ENCODE data around the gene NSDHL.
A peak's percentile ranks its signal among the peaks of the same experiment; 100 is the strongest.
"Not testable (repeated sequence)": the region's sequence is repeated elsewhere in the genome, so short reads cannot be mapped to it uniquely, and the experiment has no call there.

NSDHL gene

GRCh38 chrX:152830312-152831305 lies at the start of gene NSDHL, which contains the start of gene CETN2:
NSDHL (plus strand) TSS chrX:152831063; CDS start chrX:152846325, 15,262 bp downstream.
CETN2 (minus strand) TSS chrX:152830757; CDS start chrX:152830710, 47 bp downstream.
- no peaks in the 10 kb centered on the region for H3K9me3 Mint-ChIP-seq
- peak; percentile 100 for ATAC-seq
- peaks cover 15% of the 10 kb centered on the region for H3K36me3 Mint-ChIP-seq
- H3K27ac Mint-ChIP-seq = peak within 1 kb of the TSS; percentile 79
- H3K4me1 Mint-ChIP-seq = peaks cover 32% of the 10 kb centered on the region
- peak within 1 kb of the TSS; percentile 87 for H3K4me3 Mint-ChIP-seq
- no peaks in the 10 kb centered on the region for H3K27me3 Mint-ChIP-seq

- H3K27ac Mint-ChIP-seq, H3K27me3 Mint-ChIP-seq, H3K9me3 Mint-ChIP-seq, H3K4me1 Mint-ChIP-seq, H3K36me3 Mint-ChIP-seq, H3K4me3 Mint-ChIP-seq, ATAC-seq: not testable (repeated sequence)
These were observed 43.8 kb upstream of the NSDHL start for GRCh38 chrX:152787062-152787461.

GRCh38 chrX:152798945-152799344 lies 31.9 kb upstream of the NSDHL start:
- no peak for ATAC-seq
- H3K4me3 Mint-ChIP-seq = no peak overlapping the region

GRCh38 chrX:152806035-152806434 lies 24.8 kb upstream of the NSDHL start:
- Mint-ChIP-seq H3K36me3 (no peaks in the 10 kb centered on the region), H3K27ac (no peak overlapping the region)

More at GRCh38 chrX:152798945-152799344, 31.9 kb upstream of the NSDHL start:
- Mint-ChIP-seq H3K36me3 (no peaks in the 10 kb centered on the region), H3K9me3 (no peaks in the 10 kb centered on the region), H3K27me3 (peaks cover 8% of the 10 kb centered on the region), H3K4me1 (no peaks in the 10 kb centered on the region), H3K27ac (no peak overlapping the region)

GRCh38 chrX:152810403-152810802 lies 20.5 kb upstream of the NSDHL start:
- Mint-ChIP-seq H3K27ac (no peak overlapping the region), H3K9me3 (no peaks in the 10 kb centered on the region), H3K27me3 (no peaks in the 10 kb centered on the region), H3K4me1 (no peaks in the 10 kb centered on the region), H3K36me3 (no peaks in the 10 kb centered on the region), H3K4me3 (no peak overlapping the region)
- no peak for ATAC-seq

More at GRCh38 chrX:152806035-152806434, 24.8 kb upstream of the NSDHL start:
- Mint-ChIP-seq H3K4me3 (no peak overlapping the region), H3K27me3 (peaks cover 8% of the 10 kb centered on the region), H3K9me3 (no peaks in the 10 kb centered on the region), H3K4me1 (no peaks in the 10 kb centered on the region)
- ATAC-seq = no peak

GRCh38 chrX:152813206-152813605 lies 17.7 kb upstream of the NSDHL start:
- no peaks in the 10 kb centered on the region for H3K27me3 Mint-ChIP-seq
- no peak overlapping the region for H3K27ac Mint-ChIP-seq
- no peaks in the 10 kb centered on the region for H3K4me1 Mint-ChIP-seq
- H3K9me3 Mint-ChIP-seq = no peaks in the 10 kb centered on the region
- H3K4me3 Mint-ChIP-seq = no peak overlapping the region
- no peaks in the 10 kb centered on the region for H3K36me3 Mint-ChIP-seq
- no peak for ATAC-seq

- Mint-ChIP-seq H3K27me3 (no peaks in the 10 kb centered on the region), H3K27ac (no peak overlapping the region), H3K9me3 (no peaks in the 10 kb centered on the region), H3K4me1 (no peaks in the 10 kb centered on the region), H3K4me3 (no peak overlapping the region), H3K36me3 (no peaks in the 10 kb centered on the region)
- ATAC-seq = no peak
These were observed 16.8 kb upstream of the NSDHL start for GRCh38 chrX:152814048-152814447.

GRCh38 chrX:152817078-152817764 lies 13.6 kb upstream of the NSDHL start:
- H3K4me3 Mint-ChIP-seq = no peak overlapping the region
- H3K4me1 Mint-ChIP-seq = no peaks in the 10 kb centered on the region
- no peak for ATAC-seq
- peaks cover 14% of the 10 kb centered on the region for H3K27me3 Mint-ChIP-seq
- H3K36me3 Mint-ChIP-seq = no peaks in the 10 kb centered on the region
- no peak overlapping the region for H3K27ac Mint-ChIP-seq
- no peaks in the 10 kb centered on the region for H3K9me3 Mint-ChIP-seq

GRCh38 chrX:152818356-152818755 lies 12.5 kb upstream of the NSDHL start:
- peaks cover 14% of the 10 kb centered on the region for H3K27me3 Mint-ChIP-seq
- H3K4me3 Mint-ChIP-seq = no peak overlapping the region
- no peak overlapping the region for H3K27ac Mint-ChIP-seq
- no peaks in the 10 kb centered on the region for H3K4me1 Mint-ChIP-seq
- no peak for ATAC-seq
- no peaks in the 10 kb centered on the region for H3K36me3 Mint-ChIP-seq
- no peaks in the 10 kb centered on the region for H3K9me3 Mint-ChIP-seq

- no peak for ATAC-seq
- Mint-ChIP-seq H3K4me1 (no peaks in the 10 kb centered on the region), H3K4me3 (no peak overlapping the region), H3K36me3 (no peaks in the 10 kb centered on the region), H3K27me3 (peaks cover 14% of the 10 kb centered on the region), H3K9me3 (no peaks in the 10 kb centered on the region), H3K27ac (no peak overlapping the region)
These were observed 11.6 kb upstream of the NSDHL start for GRCh38 chrX:152819266-152819665.

GRCh38 chrX:152819732-152820131 lies 11.1 kb upstream of the NSDHL start:
- H3K4me3 Mint-ChIP-seq = no peak overlapping the region
- H3K4me1 Mint-ChIP-seq = no peaks in the 10 kb centered on the region
- H3K27me3 Mint-ChIP-seq = peaks cover 14% of the 10 kb centered on the region
- ATAC-seq = no peak
- H3K9me3 Mint-ChIP-seq = no peaks in the 10 kb centered on the region
- no peak overlapping the region for H3K27ac Mint-ChIP-seq
- H3K36me3 Mint-ChIP-seq = no peaks in the 10 kb centered on the region

- H3K36me3 Mint-ChIP-seq = no peaks in the 10 kb centered on the region
- peaks cover 14% of the 10 kb centered on the region for H3K27me3 Mint-ChIP-seq
- ATAC-seq = no peak
- H3K4me3 Mint-ChIP-seq = no peak overlapping the region
- no peaks in the 10 kb centered on the region for H3K9me3 Mint-ChIP-seq
- H3K4me1 Mint-ChIP-seq = no peaks in the 10 kb centered on the region
- H3K27ac Mint-ChIP-seq = no peak overlapping the region
These were observed 9.6 kb upstream of the NSDHL start for GRCh38 chrX:152821145-152821765.

GRCh38 chrX:152822383-152823086 lies 8.3 kb upstream of the NSDHL start:
- Mint-ChIP-seq H3K9me3 (no peaks in the 10 kb centered on the region), H3K27ac (no peak overlapping the region), H3K36me3 (no peaks in the 10 kb centered on the region), H3K4me3 (no peak overlapping the region), H3K27me3 (peaks cover 14% of the 10 kb centered on the region), H3K4me1 (no peaks in the 10 kb centered on the region)
- no peak for ATAC-seq

- Mint-ChIP-seq H3K27me3 (peaks cover 14% of the 10 kb centered on the region), H3K4me1 (no peaks in the 10 kb centered on the region), H3K4me3 (no peak overlapping the region), H3K9me3 (no peaks in the 10 kb centered on the region), H3K27ac (no peak overlapping the region), H3K36me3 (no peaks in the 10 kb centered on the region)
- no peak for ATAC-seq
These were observed 7.2 kb upstream of the NSDHL start for GRCh38 chrX:152823657-152824056.

Measured in stimulated activated memory B cell treated with anti-CD40 and anti-IgM and Interleukin-4, amounts not matched to agents 10 μg/mL and 1 μg/mL and 100 μg/mL, for 72 hours (primary cell).